NOMO-1 treated with DMSO at 0.1 percent for 48 hours (cell line): Measurements from ENCODE around the gene PRR30.

Experiments
- DNase-seq: peaks from one replicate; lab custom pipeline; 2025; ENCODE audit not compliant: unreplicated experiment; lab: John Stamatoyannopoulos, UW

The PRR30 gene

DNA sequence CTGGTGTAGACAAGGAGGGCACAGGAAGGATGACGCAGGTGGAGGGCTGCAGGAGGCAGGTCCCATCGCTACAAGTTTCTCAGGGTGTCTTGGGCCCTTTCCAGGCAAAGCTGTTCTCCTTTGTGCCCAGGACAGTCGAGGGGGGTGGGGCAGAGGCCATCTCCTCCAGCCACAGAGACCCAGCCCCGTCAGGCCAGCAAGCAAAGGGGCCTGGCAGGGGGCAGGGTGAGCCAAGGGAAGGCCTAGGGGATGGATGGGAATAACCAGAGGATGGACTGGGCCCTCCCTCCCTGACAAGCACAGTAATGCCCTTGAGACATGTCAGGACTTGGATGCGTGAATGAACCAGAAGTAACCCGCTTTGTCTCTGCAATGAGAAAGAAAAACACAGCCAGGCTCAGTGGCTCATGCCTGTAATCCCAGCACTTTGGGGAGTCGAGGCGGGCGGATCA lies 15.9 kb upstream of the PRR30 start:
- DNase-seq, result no peak

DNA sequence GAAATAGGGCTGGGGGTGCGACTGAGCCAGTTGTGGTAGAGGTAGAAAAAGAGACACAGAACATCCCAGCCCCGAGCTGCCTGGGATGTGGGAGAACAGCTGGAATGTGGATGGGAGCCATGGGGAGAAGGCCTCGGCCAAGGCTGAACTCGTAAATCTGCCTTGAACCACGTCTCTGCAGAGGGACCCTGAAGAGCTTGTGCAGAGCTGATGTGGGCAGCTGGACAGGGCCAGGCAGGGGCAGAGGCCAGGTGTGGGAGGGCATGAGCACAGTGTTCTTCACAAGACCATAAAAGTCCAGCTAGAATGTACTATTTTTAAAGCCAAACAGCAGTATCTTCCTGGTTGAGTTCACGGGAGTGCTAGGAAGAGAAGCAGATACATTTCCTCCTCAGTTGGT lies 15.3 kb upstream of the PRR30 start:
- no peak for DNase-seq

DNA sequence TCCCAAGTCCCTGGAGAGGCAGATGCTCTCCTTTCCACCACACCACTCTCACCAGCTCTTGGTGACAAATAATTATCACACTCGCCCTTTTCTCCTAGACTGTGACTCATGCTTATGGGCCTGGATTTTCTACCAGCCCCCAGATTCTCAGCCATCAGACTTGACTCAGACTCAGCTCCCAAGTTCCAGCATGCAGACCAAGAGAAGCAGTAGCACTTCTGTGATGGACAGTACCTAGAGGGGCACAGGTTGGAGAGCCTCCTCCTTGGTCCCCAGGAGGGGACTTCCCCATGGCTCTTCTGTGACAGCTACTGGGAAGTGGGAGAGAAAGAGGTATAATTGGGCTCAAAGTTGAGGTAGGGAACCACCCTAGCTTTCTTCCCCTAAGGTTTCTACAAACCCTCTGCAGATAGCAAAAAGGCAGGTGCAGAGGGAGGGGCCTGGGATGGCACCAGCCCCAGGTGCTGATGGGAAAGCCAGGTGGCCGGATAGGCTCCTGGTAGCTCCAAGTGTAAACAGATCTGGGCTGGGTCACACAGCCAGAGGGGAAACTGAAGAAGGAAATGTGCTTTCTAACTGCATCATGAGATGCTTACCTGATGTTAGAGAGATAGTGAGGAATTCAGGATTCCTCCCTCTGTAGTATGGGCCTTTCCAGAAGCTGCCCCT lies 13.7 kb upstream of the PRR30 start:
- no peak for DNase-seq

DNA sequence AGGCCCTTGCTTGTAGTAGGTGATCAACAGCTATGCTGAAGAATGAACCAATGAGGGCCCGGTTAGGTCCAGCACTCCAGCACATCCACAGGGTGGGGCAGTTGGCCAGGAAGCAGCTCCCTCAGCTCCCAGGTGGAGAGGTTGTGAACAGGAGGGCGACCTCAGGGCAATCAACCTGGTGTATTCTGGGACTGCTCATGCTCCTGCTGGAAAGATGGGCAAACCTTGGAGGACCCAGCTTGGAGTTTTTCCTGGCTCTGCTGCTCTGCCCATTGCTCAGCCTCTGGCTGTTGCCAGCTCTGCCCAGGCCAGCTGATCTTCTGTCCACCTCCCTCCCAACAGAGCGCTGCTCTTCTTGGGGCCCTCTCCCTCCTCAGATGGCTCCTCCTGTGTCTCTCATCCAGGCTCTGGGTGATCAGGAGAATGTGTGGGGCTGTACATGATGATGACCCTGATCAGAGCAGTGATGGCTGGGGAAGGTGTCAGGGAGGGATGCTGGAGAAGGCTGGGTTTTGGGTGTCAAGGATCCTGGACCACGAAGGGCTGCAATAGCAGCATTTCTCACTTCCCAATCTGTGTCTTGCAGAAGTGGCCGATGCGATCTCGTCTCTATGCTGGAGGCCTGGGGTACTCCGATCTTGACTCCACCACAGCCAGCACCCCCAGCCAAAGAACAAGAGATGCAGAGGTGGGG lies 13.0 kb upstream of the PRR30 start:
- DNase-seq, result no peak

DNA sequence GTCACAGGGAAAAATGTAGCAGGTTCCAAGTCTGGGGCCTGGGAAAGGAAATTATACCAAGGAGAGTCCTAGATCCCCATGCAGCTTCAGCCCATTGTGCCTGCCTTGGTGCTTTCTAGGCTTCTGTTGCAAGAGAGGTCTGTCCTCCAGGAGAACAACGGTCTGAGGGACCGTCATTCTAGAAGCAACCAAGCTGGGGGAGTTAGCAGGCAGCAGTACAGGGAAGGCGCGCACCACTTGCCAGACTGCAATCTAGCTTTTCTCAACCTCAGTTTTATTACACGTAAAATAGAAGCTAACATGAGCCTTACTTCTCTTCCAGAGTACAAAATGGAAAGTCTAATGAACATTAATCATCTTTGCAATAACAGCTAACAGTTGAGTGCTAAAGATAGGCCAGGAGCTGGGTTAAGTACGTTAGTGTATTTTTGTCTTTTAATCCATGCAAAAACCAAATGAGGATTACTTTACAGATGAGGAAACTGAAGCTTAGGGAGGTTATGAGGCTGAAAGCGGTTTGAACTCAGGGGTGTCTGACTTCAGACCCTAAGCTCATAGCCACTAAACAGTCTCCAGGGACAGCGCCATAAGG lies 11.5 kb upstream of the PRR30 start:
- peak; percentile 59 for DNase-seq

DNA sequence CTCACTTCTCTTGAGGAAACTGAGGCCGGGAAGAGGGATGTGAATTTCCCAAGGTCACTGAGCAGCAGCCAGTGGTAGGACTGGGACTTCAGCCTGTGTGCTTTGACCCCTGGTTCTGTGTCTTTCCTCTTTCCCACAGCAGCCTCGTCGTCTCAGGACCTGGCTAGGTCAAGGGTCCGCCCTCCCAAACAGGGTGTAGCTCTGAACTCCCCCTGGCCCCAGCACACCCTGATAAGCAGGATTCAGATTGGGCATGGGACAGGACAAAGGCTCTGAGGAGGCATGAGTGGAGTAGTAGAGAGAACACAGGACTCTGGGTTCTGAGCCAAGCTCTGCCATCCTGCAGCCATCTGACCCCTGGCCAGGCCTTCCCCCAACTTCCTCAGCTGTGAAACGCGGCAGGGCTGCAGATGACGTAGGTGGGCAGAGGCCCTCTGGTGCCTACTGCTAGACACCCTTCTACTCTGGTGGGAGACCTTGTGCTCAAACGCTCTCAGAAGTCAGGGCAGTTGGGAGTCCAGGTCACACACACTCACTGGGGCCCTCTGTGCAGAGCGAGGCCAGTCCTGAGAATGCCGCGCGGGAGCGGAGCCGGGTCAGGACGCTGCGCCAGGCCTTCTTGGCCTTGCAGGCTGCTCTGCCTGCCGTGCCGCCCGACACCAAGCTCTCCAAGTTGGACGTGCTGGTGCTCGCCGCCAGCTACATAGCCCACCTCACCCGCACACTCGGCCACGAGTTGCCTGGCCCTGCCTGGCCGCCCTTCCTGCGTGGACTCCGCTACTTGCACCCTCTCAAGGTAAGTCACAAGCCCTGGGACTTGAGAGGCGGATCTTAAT lies 10.6 kb upstream of the PRR30 start:
- DNase-seq, result no peak

DNA sequence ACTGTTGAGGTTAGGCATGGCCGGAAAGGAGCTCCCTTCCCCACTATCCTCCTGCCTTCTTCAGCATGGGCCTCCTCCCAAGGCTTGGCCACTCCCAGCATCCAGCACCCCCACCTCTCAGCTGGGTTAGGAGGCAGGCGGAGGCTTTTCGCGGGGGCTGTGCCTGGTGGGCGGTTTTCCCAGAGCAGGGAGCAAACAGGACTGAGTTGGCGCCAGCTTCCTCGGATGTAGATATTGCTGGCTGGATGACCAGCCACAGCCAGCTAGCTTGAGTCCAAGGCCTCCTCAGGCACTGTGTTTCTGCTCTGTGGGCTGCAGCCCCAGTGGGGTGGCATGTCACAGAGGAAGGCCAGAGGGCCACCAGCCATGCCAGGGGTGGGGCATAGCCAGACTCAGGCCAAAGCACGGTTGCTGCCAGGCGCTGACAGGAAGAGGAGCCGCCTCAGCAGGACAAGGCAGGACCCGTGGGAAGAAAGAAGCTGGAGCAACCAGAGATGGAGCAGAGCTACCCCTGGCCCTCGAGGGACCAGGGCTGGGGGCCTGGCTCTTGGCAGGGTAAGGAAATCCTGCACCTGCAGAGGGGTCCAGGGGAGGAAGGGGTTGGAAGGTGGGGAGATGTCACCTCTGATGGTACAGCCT lies 9.7 kb upstream of the PRR30 start, which contains the start of gene TCF23:
Gene TCF23 (plus strand): TSS at position 204 of the 639 bp plus-strand sequence. CDS start 130 bp downstream, at position 334.
- no peak for DNase-seq

DNA sequence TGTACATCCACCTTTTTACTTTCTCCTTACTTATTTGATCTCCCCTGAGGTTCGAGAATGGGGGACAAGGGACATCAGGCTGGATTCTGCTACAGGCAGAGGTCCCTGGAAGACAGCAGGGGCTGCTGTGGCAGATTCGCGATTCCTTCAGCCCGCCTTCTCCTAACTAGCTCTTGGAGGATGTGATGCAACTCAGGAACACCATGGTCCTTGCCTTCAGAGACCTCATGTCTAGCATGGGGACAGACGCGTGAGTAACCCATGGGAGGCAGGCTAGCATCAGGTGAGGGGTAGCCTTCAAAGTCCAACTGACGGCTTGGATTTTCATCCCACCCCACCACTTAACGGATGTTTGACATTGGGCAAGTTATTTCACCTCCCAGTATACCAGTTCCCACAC lies 8.7 kb upstream of the PRR30 start:
- DNase-seq, result no peak

DNA sequence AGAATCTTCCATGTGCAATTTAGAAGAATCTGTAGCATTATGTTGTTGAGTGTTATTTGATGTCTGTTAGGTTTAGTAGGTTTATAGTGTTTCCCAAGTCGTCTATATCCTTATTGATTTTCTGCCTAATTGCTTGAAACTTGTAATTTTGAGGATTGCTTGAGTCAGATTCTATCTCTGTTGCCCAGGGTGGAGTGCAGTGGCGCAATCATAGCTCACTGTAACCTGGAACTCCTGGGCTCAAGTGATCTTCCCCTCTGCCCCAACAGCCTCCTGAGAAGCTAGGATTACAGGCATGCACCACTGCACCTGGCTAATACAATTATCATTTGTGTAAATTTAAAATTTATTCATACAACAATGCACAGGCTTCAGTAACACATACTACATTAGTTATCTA lies 6.5 kb upstream of the PRR30 start:
- DNase-seq, result no peak

DNA sequence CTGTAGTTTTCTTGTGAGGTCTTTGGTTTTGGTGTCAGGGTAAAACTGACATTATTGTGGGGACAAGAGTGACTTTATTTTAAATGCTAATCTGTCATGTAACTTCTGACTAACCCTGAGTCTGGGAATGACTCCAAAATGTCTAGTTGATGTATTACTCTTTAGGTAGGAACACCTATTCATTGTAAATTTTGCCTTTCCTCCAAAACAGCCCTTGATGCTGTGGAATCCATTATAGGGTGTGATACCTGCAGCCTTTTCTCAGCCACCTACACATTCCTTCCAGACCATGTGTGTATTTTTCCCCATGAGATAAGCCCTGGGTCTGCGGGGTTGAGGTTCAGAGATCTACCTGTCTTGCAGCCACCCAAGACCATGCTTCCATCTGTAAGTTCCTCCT lies 4.1 kb upstream of the PRR30 start:
- no peak for DNase-seq

DNA sequence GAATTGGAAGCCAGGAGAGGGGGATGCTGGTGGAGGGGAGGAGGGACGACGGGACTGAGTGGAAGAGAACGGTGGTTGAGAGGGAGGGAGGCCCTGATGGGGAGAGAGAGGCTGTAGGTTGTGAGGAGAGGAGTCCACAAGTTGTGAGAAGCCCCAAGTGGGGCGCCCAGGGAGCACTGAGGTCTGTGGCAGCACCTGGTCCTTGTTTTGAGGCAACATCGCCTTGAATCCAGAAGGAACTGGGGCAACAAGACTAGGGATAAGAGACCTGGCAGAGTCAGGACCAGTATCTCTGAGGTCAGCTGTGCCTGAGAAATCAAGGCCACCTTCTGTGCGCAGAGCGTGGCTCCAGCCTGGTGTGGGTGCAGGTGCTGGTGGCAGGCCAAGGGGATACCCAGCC lies 1.1 kb downstream of the PRR30 start:
- no peak for DNase-seq

DNA sequence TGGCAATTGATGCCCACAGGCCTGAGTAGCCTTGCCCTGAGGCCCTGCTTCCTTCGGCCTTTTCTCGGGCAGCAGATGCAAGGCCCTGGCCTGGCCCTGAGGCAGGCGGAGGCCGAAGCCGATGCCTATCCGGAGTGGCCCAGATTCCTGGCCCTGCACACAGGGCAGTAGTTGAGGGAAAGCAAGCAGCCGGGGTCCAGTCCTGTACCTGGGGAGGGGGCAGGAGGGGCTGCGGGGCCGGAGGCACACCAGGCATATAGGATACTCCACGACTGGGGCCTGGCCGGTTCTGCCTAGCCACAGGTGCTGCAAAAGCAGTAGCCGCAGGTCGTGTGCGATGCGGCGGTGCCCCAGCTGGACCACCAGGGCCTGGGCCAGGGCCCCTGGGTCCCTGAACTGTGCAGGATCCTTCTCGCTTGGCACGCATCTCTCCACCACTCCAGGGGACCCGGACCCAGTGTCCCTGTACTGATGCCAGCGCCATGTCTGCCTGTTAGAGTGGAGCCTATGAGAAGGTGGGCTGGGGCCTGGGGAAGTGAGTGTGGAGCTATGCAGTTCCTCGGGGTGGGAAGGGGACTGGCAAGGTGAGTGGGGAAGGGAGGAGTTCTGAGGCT lies 1.8 kb downstream of the PRR30 start:
- DNase-seq, result no peak

DNA sequence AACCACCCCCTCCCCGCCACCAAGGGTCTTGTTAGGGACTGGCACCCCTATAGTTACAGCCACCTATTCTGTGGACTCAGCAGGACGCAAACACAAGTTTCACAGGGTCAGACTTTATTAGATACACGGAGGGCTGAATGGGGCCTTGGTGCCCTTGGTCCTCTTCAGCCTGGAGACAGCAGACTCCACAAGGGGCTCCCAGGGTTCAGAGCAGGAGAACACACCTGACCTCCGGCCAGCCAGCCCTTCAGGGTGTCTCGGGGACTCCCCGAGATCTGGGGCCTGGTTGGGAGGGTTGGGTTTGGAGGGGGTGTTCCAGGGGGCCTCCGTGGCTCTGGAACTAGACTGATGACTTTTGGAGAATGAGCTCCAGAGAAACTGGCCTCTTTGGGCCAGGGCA lies 2.5 kb downstream of the PRR30 start:
- DNase-seq, result no peak

DNA sequence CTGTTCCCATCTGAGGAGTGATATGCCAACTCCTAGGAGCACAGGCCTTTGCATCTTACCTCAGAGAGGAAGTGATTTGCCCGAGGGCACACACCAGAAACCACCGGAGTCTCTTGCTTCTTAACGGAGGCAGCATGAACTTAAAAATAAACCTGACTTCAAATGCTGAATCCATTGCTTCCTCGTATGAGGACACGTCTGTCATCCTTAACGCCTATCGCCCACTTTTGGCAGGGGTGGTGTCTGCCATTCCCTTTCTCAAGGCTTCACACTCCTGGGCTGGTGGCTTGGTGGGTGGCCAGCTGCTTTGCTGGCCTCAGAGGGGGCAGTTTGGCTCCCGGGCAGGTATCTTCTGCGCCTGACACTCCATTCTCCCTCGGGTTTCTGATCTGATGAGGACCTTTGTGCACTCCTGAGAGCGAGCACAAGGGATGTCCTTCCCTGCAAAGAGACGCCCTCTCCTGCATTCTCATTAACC lies 3.7 kb downstream of the PRR30 start:
- DNase-seq, result peak; percentile 44

DNA sequence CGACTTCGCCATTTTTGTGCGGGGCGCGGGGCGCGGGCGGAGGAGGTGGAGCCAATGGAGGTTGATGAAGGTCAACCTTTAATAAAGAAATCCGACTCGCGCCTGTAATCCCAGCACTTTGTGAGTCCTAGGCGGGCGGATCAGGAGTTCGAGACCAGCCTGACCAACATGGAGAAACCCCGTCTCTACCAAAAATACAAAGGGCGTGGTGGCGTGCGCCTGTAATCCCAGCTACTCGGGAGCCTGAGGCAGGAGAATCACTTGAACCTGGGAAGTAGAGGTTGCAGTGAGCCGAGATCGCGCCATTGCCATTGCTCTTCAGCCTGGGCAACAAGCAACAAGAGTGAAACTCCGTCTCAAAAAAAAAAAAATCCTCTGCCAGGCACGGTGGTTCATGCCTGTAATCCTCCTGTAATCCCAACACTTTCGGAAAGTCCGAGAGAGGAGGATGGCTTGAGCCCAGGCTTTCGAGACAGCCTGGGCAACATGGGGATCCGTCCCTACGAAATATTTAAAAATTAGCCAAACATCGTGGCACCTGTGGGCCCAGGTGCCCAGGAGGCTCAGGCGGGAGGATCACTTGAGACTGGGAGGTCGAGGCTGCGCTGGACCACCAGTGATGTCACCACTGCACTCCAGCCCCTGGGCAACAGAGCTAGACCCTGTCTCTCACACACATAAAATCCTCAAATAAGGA lies 4.3 kb downstream of the PRR30 start:
- DNase-seq, result no peak

DNA sequence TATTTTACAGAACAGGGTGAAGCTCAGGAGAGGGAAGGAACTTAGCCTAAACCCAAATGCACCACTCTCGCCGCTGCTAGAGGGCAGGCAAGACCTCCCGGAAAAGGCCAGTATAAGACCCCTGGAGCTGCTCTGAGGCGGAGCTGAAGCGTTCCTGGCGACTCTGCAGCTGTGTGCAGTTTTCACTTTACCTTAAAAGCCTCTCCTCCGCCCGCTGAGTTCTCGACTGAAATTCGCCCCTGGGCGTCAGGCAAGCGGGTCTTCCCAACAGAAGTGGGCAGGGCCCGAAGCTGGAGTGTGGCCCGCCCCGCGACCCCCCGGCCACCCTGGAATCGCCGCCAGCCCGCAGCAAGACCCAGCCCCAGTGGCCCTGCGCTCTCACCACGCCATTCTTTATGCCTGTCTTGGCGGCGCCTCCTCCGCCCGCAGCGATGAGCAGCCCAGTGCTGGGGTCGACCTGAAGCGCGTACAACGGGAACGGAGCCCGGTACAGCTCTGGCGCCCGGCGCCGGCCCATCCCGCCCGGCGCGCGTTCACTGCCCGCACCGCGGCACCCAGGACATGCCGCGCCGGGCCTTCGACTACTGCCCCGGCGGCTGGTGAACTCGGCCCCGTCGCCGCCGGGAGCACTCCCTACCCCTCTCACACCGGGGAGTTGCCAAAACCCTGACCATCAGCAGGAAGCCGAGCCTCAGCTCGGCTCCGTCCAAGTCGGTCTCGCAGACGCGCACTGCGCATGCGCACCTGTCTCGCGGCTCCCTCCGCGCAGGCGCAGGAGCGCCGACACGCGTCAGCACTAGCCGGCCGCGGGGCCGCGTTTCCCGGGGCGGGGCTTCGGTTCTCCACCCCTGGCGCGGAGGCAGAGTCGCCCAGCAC lies 5.1 kb downstream of the PRR30 start, which contains the start of gene PREB:
Gene PREB (minus strand): TSS at position 732 of the 876 bp plus-strand sequence. CDS start 215 bp downstream, at position 517.
- peak; percentile 92 for DNase-seq

DNA sequence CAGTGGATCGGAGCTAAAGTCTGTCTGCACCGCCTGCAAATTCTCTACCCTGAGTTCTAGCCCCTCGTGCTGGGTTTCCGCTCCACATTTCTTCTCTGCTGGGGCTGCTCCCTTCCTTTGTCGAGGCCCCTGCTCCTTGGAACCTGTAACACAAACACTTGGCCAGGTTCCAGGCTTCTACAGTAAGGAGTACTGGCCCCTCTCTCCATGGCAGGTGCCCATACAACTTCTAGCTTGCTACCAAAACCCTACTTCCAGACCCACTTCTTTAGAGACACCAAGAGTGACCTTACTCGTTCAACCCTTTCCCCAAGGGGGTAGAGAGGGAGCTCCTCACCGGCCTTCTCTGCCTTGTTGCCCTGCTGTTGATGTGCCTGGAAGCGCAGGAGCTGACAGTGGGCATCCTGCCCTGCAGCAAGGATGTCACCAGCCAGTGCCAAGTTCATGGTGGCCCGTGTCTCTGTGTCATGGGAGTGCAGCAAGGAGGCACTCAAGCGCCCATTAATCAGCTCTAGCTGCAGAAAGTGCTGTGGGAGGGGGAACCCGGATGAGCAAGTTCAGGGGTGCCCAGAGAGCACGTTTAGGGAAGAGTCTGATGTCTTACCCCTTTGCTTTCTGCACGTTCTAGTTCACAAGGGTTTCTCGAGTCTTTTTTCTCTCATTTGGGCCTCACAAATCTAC lies 5.9 kb downstream of the PRR30 start:
- no peak for DNase-seq

DNA sequence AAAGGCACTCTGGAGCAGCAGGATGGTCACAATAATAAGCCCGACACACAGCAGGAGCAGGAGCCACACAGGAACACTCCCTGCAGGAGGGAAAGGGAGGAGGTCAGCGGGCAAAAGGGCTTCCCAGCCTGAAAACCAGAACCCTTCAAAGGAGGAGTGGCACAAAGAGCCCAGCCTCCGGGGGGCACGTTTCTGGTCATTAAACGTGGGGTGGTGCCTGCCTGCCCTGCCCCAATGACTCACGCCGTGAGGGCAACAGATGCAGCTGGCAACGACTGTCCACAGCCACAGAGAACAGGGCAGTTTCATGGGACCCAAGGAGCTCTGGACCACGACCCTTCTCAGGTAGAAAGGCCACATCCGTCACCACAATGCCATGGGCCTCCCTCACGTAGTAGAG lies 7.8 kb downstream of the PRR30 start:
- no peak for DNase-seq
